Mammary epithelial cell (primary cell): ENCODE measurements around the gene CPLX4.

Experiments
- EZH2 ChIP-seq: IDR thresholded peaks from 2 replicates; pipeline ENCODE4 v1.6.1; 2012; ENCODE audit warnings: low read length, inconsistent platforms, borderline replicate concordance
- TF ChIP-seq, protein P1 (sequence below), 2 donors: IDR thresholded peaks in 1 of 2; conservative IDR thresholded peaks in 1 of 2; 2 replicates each; pipeline ENCODE4 v1.5.1; 2011 to 2012; ENCODE audit warnings: inconsistent platforms in 2 of 2, low read length in 2 of 2, mild to moderate bottlenecking in 2 of 2, control low read depth in 1 of 2, low read depth in 1 of 2; ENCODE audit not compliant: insufficient read depth in 1 of 2; ENCODE audit errors: extremely low read depth in 1 of 2

- TF ChIP-seq, protein P1, sequence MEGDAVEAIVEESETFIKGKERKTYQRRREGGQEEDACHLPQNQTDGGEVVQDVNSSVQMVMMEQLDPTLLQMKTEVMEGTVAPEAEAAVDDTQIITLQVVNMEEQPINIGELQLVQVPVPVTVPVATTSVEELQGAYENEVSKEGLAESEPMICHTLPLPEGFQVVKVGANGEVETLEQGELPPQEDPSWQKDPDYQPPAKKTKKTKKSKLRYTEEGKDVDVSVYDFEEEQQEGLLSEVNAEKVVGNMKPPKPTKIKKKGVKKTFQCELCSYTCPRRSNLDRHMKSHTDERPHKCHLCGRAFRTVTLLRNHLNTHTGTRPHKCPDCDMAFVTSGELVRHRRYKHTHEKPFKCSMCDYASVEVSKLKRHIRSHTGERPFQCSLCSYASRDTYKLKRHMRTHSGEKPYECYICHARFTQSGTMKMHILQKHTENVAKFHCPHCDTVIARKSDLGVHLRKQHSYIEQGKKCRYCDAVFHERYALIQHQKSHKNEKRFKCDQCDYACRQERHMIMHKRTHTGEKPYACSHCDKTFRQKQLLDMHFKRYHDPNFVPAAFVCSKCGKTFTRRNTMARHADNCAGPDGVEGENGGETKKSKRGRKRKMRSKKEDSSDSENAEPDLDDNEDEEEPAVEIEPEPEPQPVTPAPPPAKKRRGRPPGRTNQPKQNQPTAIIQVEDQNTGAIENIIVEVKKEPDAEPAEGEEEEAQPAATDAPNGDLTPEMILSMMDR (conservative IDR thresholded peaks at IDR 0.05 in 1 of 2, IDR thresholded peaks at IDR 0.05 in 1 of 2; ENCODE audit: extremely low read depth in 1 of 2, insufficient read depth in 1 of 2, low read depth in 1 of 2, low read length in 2 of 2), result no peak
- TF ChIP-seq EZH2, result no peak
These were observed 42.4 kb downstream of the CPLX4 start for GRCh38 chr18:59276047-59276446.
